ENCODE data around the gene CFL2. TPM values are rescaled to one million over a fixed set of nuclear protein-coding genes. Genes with fewer than 3 reads are reported as not detected.

CFL2 gene
- total RNA-seq (2021; ENCODE audit: unreplicated experiment) (55.2 TPM), Bru-seq, nascent RNA (percentile 92 among the genes with signal in this experiment), BruChase-seq, experiment 1, labeled RNA remaining after a 6-hour chase (percentile 96 among the genes with signal in this experiment), BruChase-seq, experiment 2, labeled RNA remaining after a 2-hour chase (percentile 97 among the genes with signal in this experiment)
- polyA plus RNA-seq (2012) = 12.8 and 20.3 TPM in 2 replicates
- long read RNA-seq, full-length matches to known transcripts = 72 of 78 reads
- long read RNA-seq, partial matches to known transcripts = 5 of 78 reads
- long read RNA-seq, other reads (novel, unspliced or antisense) = 1 of 78 reads

- Histone ChIP-seq H3K27me3 (ENCODE audit: insufficient read depth, low read length) (no peaks in the 10 kb centered on the region), H3K4me2 (ENCODE audit: low read length) (peak within 1 kb of the TSS; percentile 88), H3K79me2 (ENCODE audit: insufficient read depth, low read length) (peaks cover 29% of the 10 kb centered on the region), H4K20me1 (ENCODE audit: insufficient read depth) (no peaks in the 10 kb centered on the region), H3K9ac (ENCODE audit: low read length) (peak within 1 kb of the TSS; percentile 84), H3K9me3 (ENCODE audit: control insufficient read depth in 1 of 2, insufficient read depth in 1 of 2, low read depth in 1 of 2, low read length in 2 of 2) (no peaks in the 10 kb centered on the region), H3K4me1 (ENCODE audit: control insufficient read depth in 1 of 2, insufficient read depth in 2 of 2, low read length in 2 of 2) (peaks cover 10 to 41% of the 10 kb centered on the region in 2 experiments), H3K4me3 (replicated peaks in 1 of 2; ENCODE audit: low read depth in 1 of 2, low read length in 2 of 2) (peak within 1 kb of the TSS; percentile 73), H3K9me2 (ENCODE audit: insufficient read depth) (no peaks in the 10 kb centered on the region), H2AFZ (ENCODE audit: low read depth, low read length, poor library complexity, severe bottlenecking) (no peak within 1 kb of the TSS), H3K36me3 (ENCODE audit: control insufficient read depth in 1 of 2, insufficient read depth in 2 of 2, low read length in 2 of 2) (peaks cover 4 to 11% of the 10 kb centered on the region in 2 experiments; a peak in 2 of 4 replicates), H3K27ac (ENCODE audit: low read depth, low read length) (peak within 1 kb of the TSS; percentile 73)
- CTCF ChIA-PET = interaction anchor here (1.0 kb wide), 1 partner anchor 8 kb away, joined by 4 read pairs; no protein-coding TSS in a partner anchor
- RAD21 ChIA-PET (ENCODE audit: low non-redundant PET in 1 of 2, low total read pairs in 2 of 2, uncharacterized antibody in 2 of 2, unreplicated experiment in 2 of 2) = no interaction called here
- DNase-seq (ENCODE audit: low read depth, low spot score) (peak; percentile 32), ATAC-seq (peak; percentile 96)
- BruUV-seq (replicated peaks) = no TSS peak
- intact Hi-C loops (cut with micrococcal nuclease) = no loop called here
- peak; percentile 87 for TF ChIP-seq ZFX (IDR thresholded peaks at IDR 0.05)
- TF ChIP-seq CTCF (IDR thresholded peaks at IDR 0.05 in 2 of 3, conservative IDR thresholded peaks at IDR 0.05 in 1 of 3; ENCODE audit: borderline replicate concordance in 1 of 3, insufficient read depth in 1 of 3, low read depth in 2 of 3, low read length in 2 of 3) = no peak
- TF ChIP-seq ZNF274 (IDR thresholded peaks at IDR 0.05; ENCODE audit: low read depth, low read length) = no peak
- TF ChIP-seq TCF7L2 (IDR thresholded peaks at IDR 0.05; ENCODE audit: borderline replicate concordance, extremely low read depth, insufficient read depth, insufficient read length) = peak; percentile 18
- TF ChIP-seq SIN3A (IDR thresholded peaks at IDR 0.05; ENCODE audit: low read depth) = peak; percentile 4; the same call in 1 of the 2 replicates
- TF ChIP-seq ZBTB33 (IDR thresholded peaks at IDR 0.05; ENCODE audit: extremely low read depth, insufficient replicate concordance, low read length) = no peak
- TF ChIP-seq RAD21 (IDR thresholded peaks at IDR 0.05; ENCODE audit: low read depth) = no peak
- TF ChIP-seq EGR1 (IDR thresholded peaks at IDR 0.05; ENCODE audit: low read depth) = peak; percentile 55; the same call in 1 of the 2 replicates
- no peak for TF ChIP-seq CEBPB (IDR thresholded peaks at IDR 0.05; ENCODE audit: low read depth)
- TF ChIP-seq CBX3 (IDR thresholded peaks at IDR 0.05; ENCODE audit: low read depth) = no peak
- no peak; the same call in 1 of the 2 replicates for TF ChIP-seq JUND (IDR thresholded peaks at IDR 0.05)
- no peak for TF ChIP-seq EZH2 (IDR thresholded peaks at IDR 0.05)
- TF ChIP-seq FOSL1 (IDR thresholded peaks at IDR 0.05; ENCODE audit: low read depth) = no peak
- TF ChIP-seq SRF (IDR thresholded peaks at IDR 0.05; ENCODE audit: low read depth) = no peak
- no peak for TF ChIP-seq SP1 (IDR thresholded peaks at IDR 0.05; ENCODE audit: low read depth)
- peak; percentile 84 for TF ChIP-seq POLR2AphosphoS5 (IDR thresholded peaks at IDR 0.05; ENCODE audit: low read depth, low read length)
- TF ChIP-seq ELF1 (IDR thresholded peaks at IDR 0.05; ENCODE audit: borderline replicate concordance, low read depth) = no peak
- TF ChIP-seq YY1 (IDR thresholded peaks at IDR 0.05; ENCODE audit: extremely low read depth, insufficient replicate concordance, low read depth, low read length) = peak; percentile 5
- TF ChIP-seq EZH2phosphoT487 (IDR thresholded peaks at IDR 0.05; ENCODE audit: borderline replicate concordance) = no peak
- TF ChIP-seq MAX (IDR thresholded peaks at IDR 0.05) = peak; percentile 55; the same call in 1 of the 2 replicates
- no peak for TF ChIP-seq ATF3 (IDR thresholded peaks at IDR 0.05)
- TF ChIP-seq POLR2A (IDR thresholded peaks at IDR 0.05; ENCODE audit: borderline replicate concordance, extremely low read depth, insufficient read depth, insufficient read length) = no peak
- POLR2A ChIA-PET = interaction anchor here (1.4 to 3.5 kb wide), 2 partner anchors 14 to 21 kb away, joined by 3 to 14 read pairs; no protein-coding TSS in a partner anchor
Observed at GRCh38 chr14:34714320-34715126, at the start of gene CFL2. TSS of gene CFL2 (minus strand) at chr14:34714593. CDS start at chr14:34714540, 53 bp downstream.

Data from HCT116 (cell line).